Esophagus squamous epithelium (tissue), 4 donors: ENCODE data around the gene ZNF223.

Experiments
- CTCF ChIP-seq, 6 experiments: fragments of 450-650 bp in 4 of 6; fragments of 200-600 bp in 2 of 6; sonication (generic) in 2 of 6; IDR thresholded peaks; one replicate each; pipeline ENCODE4 v1.5.1; 2016 to 2019; ENCODE audit warnings: antibody characterized with exemption in 6 of 6, mild to moderate bottlenecking in 4 of 6, moderate library complexity in 4 of 6
- POLR2A ChIP-seq, 4 donors: fragments of 450-650 bp; IDR thresholded peaks; one replicate each; pipeline ENCODE4 v1.6.1; 2017; ENCODE audit warnings: antibody characterized with exemption in 4 of 4, mild to moderate bottlenecking in 4 of 4, moderate library complexity in 3 of 4

DNA sequence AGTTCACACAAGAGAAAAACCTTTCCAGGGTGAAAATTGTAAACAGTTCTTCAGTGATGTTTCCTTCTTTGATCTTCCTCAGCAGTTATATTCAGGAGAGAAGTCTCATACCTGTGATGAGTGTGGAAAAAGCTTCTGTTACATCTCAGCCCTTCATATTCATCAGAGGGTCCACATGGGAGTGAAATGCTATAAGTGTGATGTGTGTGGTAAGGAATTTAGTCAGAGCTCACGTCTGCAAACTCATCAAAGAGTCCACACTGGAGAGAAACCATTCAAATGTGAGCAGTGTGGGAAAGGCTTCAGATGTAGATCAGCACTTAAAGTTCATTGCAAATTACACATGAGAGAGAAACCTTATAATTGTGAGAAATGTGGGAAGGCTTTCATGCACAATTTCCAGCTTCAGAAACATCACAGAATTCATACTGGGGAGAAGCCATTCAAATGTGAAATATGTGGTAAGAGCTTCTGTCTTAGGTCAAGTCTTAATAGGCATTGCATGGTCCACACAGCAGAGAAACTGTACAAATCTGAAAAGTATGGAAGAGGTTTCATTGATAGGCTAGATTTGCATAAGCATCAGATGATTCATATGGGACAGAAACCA, 19.7 kb upstream of the ZNF223 start:
- TF ChIP-seq POLR2A (IDR thresholded peaks at IDR 0.05), result no peak
- no peak for TF ChIP-seq CTCF (IDR thresholded peaks at IDR 0.05)
